ENCODE measurements around the gene RGS6.

DNA sequence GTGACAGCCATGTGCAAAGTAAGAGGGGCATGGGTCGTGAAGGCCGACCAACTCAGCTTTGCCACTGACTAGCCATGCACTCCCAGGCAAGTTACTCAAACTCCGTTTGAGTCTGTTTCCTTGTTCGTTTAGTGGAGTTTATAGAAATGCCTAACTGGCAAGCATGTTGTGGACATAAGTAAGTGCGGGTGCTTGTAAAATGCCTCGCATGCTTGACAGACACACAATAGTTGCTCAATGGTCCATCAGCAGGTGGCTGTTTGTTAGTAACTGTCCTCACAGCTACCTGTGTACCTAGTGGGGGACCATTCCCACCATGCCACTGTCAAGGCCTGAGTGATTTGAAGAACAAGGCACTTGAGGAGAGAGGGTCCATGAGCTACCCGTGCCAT is 623.4 kb downstream of the RGS6 start:
- no peak for TF ChIP-seq POLR2A (IDR thresholded peaks at IDR 0.05)
- TF ChIP-seq POLR2AphosphoS5 (IDR thresholded peaks at IDR 0.05), result no peak
